Activated CD8-positive, alpha-beta memory T cell treated with anti-CD3 and anti-CD28 coated beads, Interleukin-2, amount 50 U/mL, for 4 hours (primary cell): Measurements from ENCODE around the gene AFAP1.

ENCODE experiments used
- DNase-seq: peaks from one replicate; pipeline ENCODE4 v3.0.0-alpha.2; 2020

Gene AFAP1

GRCh38 chr4:7766086-7766485 is 173.6 kb downstream of the AFAP1 start:
- DNase-seq: no peak

- DNase-seq: no peak
Observed at GRCh38 chr4:7765666-7766065, 174.0 kb downstream of the AFAP1 start.

- DNase-seq: no peak
Observed at GRCh38 chr4:7764466-7764865, 175.2 kb downstream of the AFAP1 start.

GRCh38 chr4:7763788-7764187 is 175.9 kb downstream of the AFAP1 start:
- DNase-seq: no peak

- DNase-seq: no peak
Observed at GRCh38 chr4:7763106-7763505, 176.6 kb downstream of the AFAP1 start.

GRCh38 chr4:7762376-7763030 is 177.2 kb downstream of the AFAP1 start:
- DNase-seq: no peak

- DNase-seq: peak; percentile 57
Observed at GRCh38 chr4:7761720-7762119, 177.9 kb downstream of the AFAP1 start.

GRCh38 chr4:7761312-7761711 is 178.3 kb downstream of the AFAP1 start:
- DNase-seq: no peak

GRCh38 chr4:7760706-7761105 is 179.0 kb downstream of the AFAP1 start:
- no peak for DNase-seq

GRCh38 chr4:7760228-7760627 is 179.4 kb downstream of the AFAP1 start:
- DNase-seq: no peak

- DNase-seq: no peak
Observed at GRCh38 chr4:7759635-7760034, 180.0 kb downstream of the AFAP1 start.

- peak; percentile 58 for DNase-seq
Observed at GRCh38 chr4:7759216-7759615, 180.4 kb downstream of the AFAP1 start.

- DNase-seq: no peak
Observed at GRCh38 chr4:7758476-7758875, 181.2 kb downstream of the AFAP1 start.

- DNase-seq: no peak
Observed at GRCh38 chr4:7757501-7758471, 181.9 kb downstream of the AFAP1 start.

- no peak for DNase-seq
Observed at GRCh38 chr4:7756561-7757355, 182.9 kb downstream of the AFAP1 start.

GRCh38 chr4:7756071-7756470 is 183.6 kb downstream of the AFAP1 start:
- DNase-seq: no peak

GRCh38 chr4:7755561-7755960 is 184.1 kb downstream of the AFAP1 start:
- DNase-seq: no peak

- no peak for DNase-seq
Observed at GRCh38 chr4:7754565-7755262, 184.9 kb downstream of the AFAP1 start.

- no peak for DNase-seq
Observed at GRCh38 chr4:7753931-7754465, 185.7 kb downstream of the AFAP1 start.

- no peak for DNase-seq
Observed at GRCh38 chr4:7753271-7753670, 186.4 kb downstream of the AFAP1 start.

- no peak for DNase-seq
Observed at GRCh38 chr4:7752649-7753048, 187.0 kb downstream of the AFAP1 start.

GRCh38 chr4:7750972-7751371 is 188.7 kb downstream of the AFAP1 start:
- DNase-seq: no peak
